HG03066 (cell line): ENCODE data around the gene STEAP1B.

ENCODE experiments used
- ATAC-seq: cut with Tn5 transposase; IDR thresholded peaks from one replicate; pipeline ENCODE4 v1.9.1; 2021; ENCODE audit warnings: low read depth; ENCODE audit not compliant: unreplicated experiment

Gene STEAP1B

GRCh38 chr7:22377703-22378102, 122.3 kb downstream of the STEAP1B start:
- no peak for ATAC-seq

- ATAC-seq, result no peak
These were observed 124.5 kb downstream of the STEAP1B start for GRCh38 chr7:22375359-22376048.

GRCh38 chr7:22373911-22374310, 126.1 kb downstream of the STEAP1B start:
- ATAC-seq, result no peak

- ATAC-seq, result no peak
These were observed 126.6 kb downstream of the STEAP1B start for GRCh38 chr7:22373388-22373787.

GRCh38 chr7:22372863-22373262, 127.1 kb downstream of the STEAP1B start:
- ATAC-seq, result no peak

GRCh38 chr7:22371878-22372277, 128.1 kb downstream of the STEAP1B start:
- no peak for ATAC-seq
